Neural progenitor cell (in vitro differentiated cells): Measurements from ENCODE around the gene CACNA1B. TPM values are rescaled to one million over a fixed set of nuclear protein-coding genes. Genes with fewer than 3 reads are reported as not detected.

ENCODE experiments used
- DNase-seq: peaks from one replicate; pipeline ENCODE4 v3.0.0-alpha.2; 2016; ENCODE audit warnings: low spot score
- H2AFZ ChIP-seq: fragments of 200-600 bp; sonication (generic); replicated peaks from 2 replicates; pipeline ENCODE4 v1.6.1; 2016; ENCODE audit warnings: antibody characterized with exemption
- H3F3A ChIP-seq: fragments of 200-600 bp; sonication (generic); 2 replicates; pipeline ENCODE4 v1.6.1; 2016; ENCODE audit warnings: antibody characterized with exemption, low read depth
- H3K27ac ChIP-seq: fragments of 200-600 bp; sonication (generic); 2 replicates; pipeline ENCODE4 v1.5.1; 2016; ENCODE audit warnings: mild to moderate bottlenecking
- H3K27me3 ChIP-seq: fragments of 200-600 bp; sonication (generic); 2 replicates; pipeline ENCODE4 v1.6.1; 2016; ENCODE audit warnings: mild to moderate bottlenecking, moderate library complexity
- H3K36me3 ChIP-seq: fragments of 200-600 bp; sonication (generic); 2 replicates; pipeline ENCODE4 v1.5.1; 2016
- H3K4me1 ChIP-seq: fragments of 200-600 bp; sonication (generic); 2 replicates; pipeline ENCODE4 v1.6.1; 2016; ENCODE audit warnings: mixed run types
- H3K4me2 ChIP-seq: fragments of 200-600 bp; sonication (generic); 2 replicates; pipeline ENCODE4 v1.6.1; 2016
- H3K4me3 ChIP-seq: fragments of 200-600 bp; sonication (generic); 2 replicates; pipeline ENCODE4 v1.5.1; 2016
- H3K79me2 ChIP-seq: fragments of 200-600 bp; sonication (generic); 2 replicates; pipeline ENCODE4 v1.6.1; 2016; ENCODE audit warnings: low read depth
- H3K9ac ChIP-seq: fragments of 200-600 bp; sonication (generic); 2 replicates; pipeline ENCODE4 v1.6.1; 2016
- H3K9me3 ChIP-seq: fragments of 200-600 bp; sonication (generic); 2 replicates; pipeline ENCODE4 v1.5.1; 2016; ENCODE audit warnings: low read depth
- H4K20me1 ChIP-seq: fragments of 200-600 bp; sonication (generic); 2 replicates; pipeline ENCODE4 v1.6.1; 2016; ENCODE audit warnings: low read depth
- H3K27ac Mint-ChIP-seq: 3 replicates; pipeline ENCODE4 v1.8.0; 2021; ENCODE audit warnings: mixed read lengths
- H3K27me3 Mint-ChIP-seq: 2 replicates; pipeline ENCODE4 v1.8.0; 2022; ENCODE audit warnings: low read depth, mild to moderate bottlenecking, inconsistent platforms, moderate library complexity, mixed read lengths; ENCODE audit not compliant: insufficient read depth
- H3K36me3 Mint-ChIP-seq: 3 replicates; pipeline ENCODE4 v1.8.0; 2021; ENCODE audit warnings: mixed read lengths
- H3K4me1 Mint-ChIP-seq: 3 replicates; pipeline ENCODE4 v1.8.0; 2021; ENCODE audit warnings: mixed read lengths
- H3K4me3 Mint-ChIP-seq: 3 replicates; pipeline ENCODE4 v1.8.0; 2021; ENCODE audit warnings: mild to moderate bottlenecking, moderate library complexity, mixed read lengths
- H3K9me3 Mint-ChIP-seq: 3 replicates; pipeline ENCODE4 v1.8.0; 2020; ENCODE audit warnings: mixed read lengths
- EZH2 ChIP-seq: fragments of 200-600 bp; sonication (generic); IDR thresholded peaks from 2 replicates; pipeline ENCODE4 v1.6.1; 2017; ENCODE audit warnings: antibody characterized with exemption, mild to moderate bottlenecking, moderate library complexity
- EZH2phosphoT487 ChIP-seq: fragments of 200-600 bp; sonication (generic); IDR thresholded peaks from 2 replicates; pipeline ENCODE4 v1.6.1; 2017; ENCODE audit warnings: antibody characterized with exemption
- total RNA-seq: library from RNA; depleted of rRNA; stranded (reverse); fragments of >200 nt; gene quantifications from 2 replicates; pipeline ENCODE4 v1.2.3, GENCODE V29; 2015; ENCODE audit warnings: low replicate concordance
- TF ChIP-seq, protein P1 (sequence below): fragments of 200-600 bp; sonication (generic); IDR thresholded peaks from 2 replicates; pipeline ENCODE4 v1.5.1; 2017; ENCODE audit warnings: antibody characterized with exemption, mild to moderate bottlenecking

The CACNA1B gene
- total RNA-seq, 1 donor from 2014 or later = 0.30 TPM

- H3K4me3 ChIP-seq = no peak overlapping the region
- Mint-ChIP-seq H3K36me3 (no peaks in the 10 kb centered on the region), H3K9me3 (no peaks in the 10 kb centered on the region), H3K4me1 (peaks cover 27% of the 10 kb centered on the region), H3K27ac (no peak overlapping the region), H3K4me3 (no peak overlapping the region), H3K27me3 (peaks cover 10% of the 10 kb centered on the region)
- no peaks in the 10 kb centered on the region for H4K20me1 ChIP-seq
- no peaks in the 10 kb centered on the region for H3K27me3 ChIP-seq
- H3K27ac ChIP-seq = no peak overlapping the region
- no peak overlapping the region for H3K4me2 ChIP-seq
- no peak overlapping the region for H2AFZ ChIP-seq
- H3K79me2 ChIP-seq = no peaks in the 10 kb centered on the region
- no peaks in the 10 kb centered on the region for H3K9me3 ChIP-seq
- no peak overlapping the region for H3K9ac ChIP-seq
- H3K4me1 ChIP-seq = peaks cover 20% of the 10 kb centered on the region
- no peak for DNase-seq
- TF ChIP-seq, protein P1, sequence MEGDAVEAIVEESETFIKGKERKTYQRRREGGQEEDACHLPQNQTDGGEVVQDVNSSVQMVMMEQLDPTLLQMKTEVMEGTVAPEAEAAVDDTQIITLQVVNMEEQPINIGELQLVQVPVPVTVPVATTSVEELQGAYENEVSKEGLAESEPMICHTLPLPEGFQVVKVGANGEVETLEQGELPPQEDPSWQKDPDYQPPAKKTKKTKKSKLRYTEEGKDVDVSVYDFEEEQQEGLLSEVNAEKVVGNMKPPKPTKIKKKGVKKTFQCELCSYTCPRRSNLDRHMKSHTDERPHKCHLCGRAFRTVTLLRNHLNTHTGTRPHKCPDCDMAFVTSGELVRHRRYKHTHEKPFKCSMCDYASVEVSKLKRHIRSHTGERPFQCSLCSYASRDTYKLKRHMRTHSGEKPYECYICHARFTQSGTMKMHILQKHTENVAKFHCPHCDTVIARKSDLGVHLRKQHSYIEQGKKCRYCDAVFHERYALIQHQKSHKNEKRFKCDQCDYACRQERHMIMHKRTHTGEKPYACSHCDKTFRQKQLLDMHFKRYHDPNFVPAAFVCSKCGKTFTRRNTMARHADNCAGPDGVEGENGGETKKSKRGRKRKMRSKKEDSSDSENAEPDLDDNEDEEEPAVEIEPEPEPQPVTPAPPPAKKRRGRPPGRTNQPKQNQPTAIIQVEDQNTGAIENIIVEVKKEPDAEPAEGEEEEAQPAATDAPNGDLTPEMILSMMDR = no peak
- TF ChIP-seq EZH2 (no peak), EZH2phosphoT487 (no peak)
- no peaks in the 10 kb centered on the region for H3F3A ChIP-seq
- H3K36me3 ChIP-seq = no peaks in the 10 kb centered on the region
Measured at GRCh38 chr9:138072161-138072842, 194.7 kb downstream of the CACNA1B start.

- DNase-seq = no peak
- Mint-ChIP-seq H3K9me3 (peaks cover 2% of the 10 kb centered on the region), H3K4me3 (no peak overlapping the region), H3K36me3 (no peaks in the 10 kb centered on the region), H3K4me1 (peaks cover 26% of the 10 kb centered on the region), H3K27me3 (peaks cover 13% of the 10 kb centered on the region), H3K27ac (no peak overlapping the region)
- no peak overlapping the region for H3K9ac ChIP-seq
- H3K27ac ChIP-seq = no peak overlapping the region
- H3K4me1 ChIP-seq = peaks cover 20% of the 10 kb centered on the region
- H3K4me2 ChIP-seq = no peak overlapping the region
- H3K36me3 ChIP-seq = no peaks in the 10 kb centered on the region
- H3F3A ChIP-seq = no peaks in the 10 kb centered on the region
- no peaks in the 10 kb centered on the region for H3K79me2 ChIP-seq
- no peak overlapping the region for H2AFZ ChIP-seq
- H3K4me3 ChIP-seq = no peak overlapping the region
- no peaks in the 10 kb centered on the region for H3K9me3 ChIP-seq
- TF ChIP-seq EZH2 = no peak
- TF ChIP-seq, protein P1 = no peak
- no peak for TF ChIP-seq EZH2phosphoT487
- H4K20me1 ChIP-seq = no peaks in the 10 kb centered on the region
- H3K27me3 ChIP-seq = no peaks in the 10 kb centered on the region
Measured at GRCh38 chr9:138072897-138073296, 195.3 kb downstream of the CACNA1B start.

- H3K27me3 Mint-ChIP-seq = peaks cover 13% of the 10 kb centered on the region
- no peaks in the 10 kb centered on the region for H3K9me3 ChIP-seq
- no peak overlapping the region for H3K27ac ChIP-seq
- H3K27ac Mint-ChIP-seq = peak overlapping the region; percentile 87
- no peak for TF ChIP-seq EZH2phosphoT487
- no peak overlapping the region for H3K9ac ChIP-seq
- H3K79me2 ChIP-seq = no peaks in the 10 kb centered on the region
- no peaks in the 10 kb centered on the region for H3K36me3 ChIP-seq
- H3K4me3 ChIP-seq = no peak overlapping the region
- H3K4me1 ChIP-seq = peaks cover 20% of the 10 kb centered on the region
- no peaks in the 10 kb centered on the region for H4K20me1 ChIP-seq
- peaks cover 2% of the 10 kb centered on the region for H3K9me3 Mint-ChIP-seq
- H3K4me3 Mint-ChIP-seq = peak overlapping the region; percentile 48
- no peak overlapping the region for H3K4me2 ChIP-seq
- peaks cover 21% of the 10 kb centered on the region for H3K4me1 Mint-ChIP-seq
- H3F3A ChIP-seq = no peaks in the 10 kb centered on the region
- H2AFZ ChIP-seq = no peak overlapping the region
- no peaks in the 10 kb centered on the region for H3K36me3 Mint-ChIP-seq
- DNase-seq = no peak
- no peaks in the 10 kb centered on the region for H3K27me3 ChIP-seq
Measured at GRCh38 chr9:138073408-138073807, 195.8 kb downstream of the CACNA1B start.

DNA sequence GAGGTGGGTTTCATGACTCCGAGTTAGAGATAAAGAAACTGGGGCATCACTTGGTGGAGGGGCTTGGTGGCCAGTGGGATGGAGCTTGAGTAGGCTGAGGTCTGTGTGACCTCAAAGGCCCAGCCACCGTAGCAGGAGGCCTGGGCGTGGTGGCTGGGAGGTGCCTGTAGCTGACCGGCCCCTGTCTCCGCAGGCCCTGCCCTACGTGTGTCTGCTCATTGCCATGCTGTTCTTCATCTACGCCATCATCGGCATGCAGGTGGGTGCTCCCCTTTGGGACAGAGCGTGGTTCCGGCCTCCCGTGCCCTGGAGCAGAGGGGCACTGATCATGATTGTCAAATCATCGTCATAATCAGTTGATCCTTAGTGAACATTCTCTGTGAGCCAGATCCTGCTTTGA is 196.2 kb downstream of the CACNA1B start:
- Mint-ChIP-seq H3K4me1 (peaks cover 21% of the 10 kb centered on the region), H3K27ac (peak overlapping the region; percentile 87), H3K36me3 (no peaks in the 10 kb centered on the region), H3K9me3 (peaks cover 4% of the 10 kb centered on the region), H3K4me3 (peak overlapping the region; percentile 48), H3K27me3 (peaks cover 13% of the 10 kb centered on the region)
- no peak overlapping the region for H3K4me2 ChIP-seq
- no peaks in the 10 kb centered on the region for H3F3A ChIP-seq
- H3K27me3 ChIP-seq = no peaks in the 10 kb centered on the region
- TF ChIP-seq EZH2 (no peak), EZH2phosphoT487 (no peak)
- TF ChIP-seq, protein P1 = no peak
- no peaks in the 10 kb centered on the region for H3K36me3 ChIP-seq
- no peaks in the 10 kb centered on the region for H4K20me1 ChIP-seq
- no peak overlapping the region for H3K27ac ChIP-seq
- H3K9me3 ChIP-seq = no peaks in the 10 kb centered on the region
- H2AFZ ChIP-seq = no peak overlapping the region
- no peak overlapping the region for H3K4me3 ChIP-seq
- H3K9ac ChIP-seq = no peak overlapping the region
- no peaks in the 10 kb centered on the region for H3K79me2 ChIP-seq
- peaks cover 16% of the 10 kb centered on the region for H3K4me1 ChIP-seq
- no peak for DNase-seq
